ENCODE data around the gene EHBP1L1. TPM values are rescaled to one million over a fixed set of nuclear protein-coding genes. Genes with fewer than 3 reads are reported as not detected.
A peak's percentile ranks its signal among the peaks of the same experiment; 100 is the strongest.

The EHBP1L1 gene
- total and polyA plus RNA-seq, 4 donors: 53.2 to 316 (median 250) TPM

GRCh38 chr11:65577756-65578109, 1.9 kb downstream of the EHBP1L1 start:
- Histone ChIP-seq H3K4me1 (ENCODE audit: control insufficient read depth in 1 of 2, insufficient read depth in 2 of 2, low read length in 2 of 2) (no peaks in the 10 kb centered on the region), H3K27me3 (ENCODE audit: control insufficient read depth in 1 of 2, insufficient read depth in 2 of 2, low read length in 1 of 2) (no peaks in the 10 kb centered on the region), H3K4me3 (ENCODE audit: low read length in 2 of 2) (peak overlapping the region in 1 of 2 donors; percentile 82), H3K36me3 (ENCODE audit: control insufficient read depth in 1 of 2, insufficient read depth in 2 of 2, low read length in 1 of 2) (peaks cover 5 to 8% of the 10 kb centered on the region in 2 donors), H3K9me3 (ENCODE audit: control insufficient read depth, low read length) (no peaks in the 10 kb centered on the region), H3K27ac (ENCODE audit: low read depth in 1 of 2, low read length in 2 of 2) (peak overlapping the region; percentile 14 to 59)
- WGBS, 2 donors: 3 to 9% methylated on average over 8 of the region's 8 CpGs
- intact Hi-C loops (cut with DNase I): loop anchor here in 1 of 2 donors (2.0 to 5.0 kb wide), 3 partner anchors 15 to 155 kb away; partner anchors contain the start of genes MAP3K11, NEAT1 and PCNX3
- ATAC-seq (ENCODE audit: low FRiP score): no peak
- DNase-seq: no peak

DNA sequence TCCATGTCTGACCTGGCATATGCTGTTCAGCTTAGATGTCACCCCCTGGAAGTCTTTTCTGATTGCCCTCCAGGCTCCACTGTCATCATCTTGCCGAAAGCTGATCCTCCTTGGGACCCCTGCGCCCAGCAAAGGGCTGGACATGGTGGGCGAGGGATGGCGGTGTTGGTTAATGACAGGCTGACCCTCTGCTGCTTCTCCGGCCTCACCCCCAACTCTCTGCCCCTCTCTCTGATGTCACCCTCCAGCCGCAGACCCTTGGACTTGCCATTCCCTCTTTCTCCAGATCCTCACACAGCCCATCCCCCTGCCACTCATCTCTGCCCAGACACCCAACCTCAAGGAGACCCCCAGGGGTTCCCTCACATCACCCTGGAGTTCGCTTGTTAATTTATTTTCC, 2.3 kb downstream of the EHBP1L1 start:
- H3K4me3 ChIP-seq (ENCODE audit: low read length in 2 of 2): no peak overlapping the region
- no peaks in the 10 kb centered on the region for H3K9me3 ChIP-seq (ENCODE audit: control insufficient read depth, low read length)
- peak overlapping the region in 1 of 2 donors; percentile 59 for H3K27ac ChIP-seq (ENCODE audit: low read depth in 1 of 2, low read length in 2 of 2)
- H3K4me1 ChIP-seq (ENCODE audit: control insufficient read depth in 1 of 2, insufficient read depth in 2 of 2, low read length in 2 of 2): no peaks in the 10 kb centered on the region
- 80 to 86% methylated on average over 7 of the region's 7 CpGs for WGBS, 2 donors
- DNase-seq (no peak), ATAC-seq (ENCODE audit: low FRiP score) (no peak)
- intact Hi-C loops (cut with DNase I): loop anchor here in 1 of 2 donors (5.0 kb wide), 1 partner anchor 156 kb away; the partner anchor contains the start of gene NEAT1
- peaks cover 5 to 8% of the 10 kb centered on the region in 2 donors for H3K36me3 ChIP-seq (ENCODE audit: control insufficient read depth in 1 of 2, insufficient read depth in 2 of 2, low read length in 1 of 2)
- no peaks in the 10 kb centered on the region for H3K27me3 ChIP-seq (ENCODE audit: control insufficient read depth in 1 of 2, insufficient read depth in 2 of 2, low read length in 1 of 2)

- Histone ChIP-seq H3K9me3 (ENCODE audit: control insufficient read depth, low read length) (no peaks in the 10 kb centered on the region), H3K36me3 (ENCODE audit: control insufficient read depth in 1 of 2, insufficient read depth in 2 of 2, low read length in 1 of 2) (peaks cover 5 to 8% of the 10 kb centered on the region in 2 donors), H3K4me1 (ENCODE audit: control insufficient read depth in 1 of 2, insufficient read depth in 2 of 2, low read length in 2 of 2) (no peaks in the 10 kb centered on the region), H3K27ac (ENCODE audit: low read depth in 1 of 2, low read length in 2 of 2) (no peak overlapping the region), H3K4me3 (ENCODE audit: low read length in 2 of 2) (no peak overlapping the region), H3K27me3 (ENCODE audit: control insufficient read depth in 1 of 2, insufficient read depth in 2 of 2, low read length in 1 of 2) (no peaks in the 10 kb centered on the region)
- WGBS, 2 donors: 65 to 74% methylated on average over 3 of the region's 3 CpGs
- DNase-seq: no peak
- ATAC-seq (ENCODE audit: low FRiP score): no peak
- intact Hi-C loops (cut with DNase I): loop anchor here in 1 of 2 donors (5.0 kb wide), 1 partner anchor 156 kb away; the partner anchor contains the start of gene NEAT1
Observed at GRCh38 chr11:65578667-65579066, 2.8 kb downstream of the EHBP1L1 start.

- intact Hi-C loops (cut with DNase I): loop anchor here in 1 of 2 donors (5.0 kb wide), 1 partner anchor 157 kb away; the partner anchor contains the start of gene NEAT1
- H3K4me3 ChIP-seq (ENCODE audit: low read length in 2 of 2): no peak overlapping the region
- H3K9me3 ChIP-seq (ENCODE audit: control insufficient read depth, low read length): no peaks in the 10 kb centered on the region
- no peaks in the 10 kb centered on the region for H3K27me3 ChIP-seq (ENCODE audit: control insufficient read depth in 1 of 2, insufficient read depth in 2 of 2, low read length in 1 of 2)
- H3K4me1 ChIP-seq (ENCODE audit: control insufficient read depth in 1 of 2, insufficient read depth in 2 of 2, low read length in 2 of 2): no peaks in the 10 kb centered on the region
- ATAC-seq (ENCODE audit: low FRiP score) (no peak), DNase-seq (no peak)
- 81 to 89% methylated on average over 3 to 4 of the region's 4 CpGs for WGBS, 2 donors
- H3K27ac ChIP-seq (ENCODE audit: low read depth in 1 of 2, low read length in 2 of 2): no peak overlapping the region
- H3K36me3 ChIP-seq (ENCODE audit: control insufficient read depth in 1 of 2, insufficient read depth in 2 of 2, low read length in 1 of 2): peaks cover 5 to 10% of the 10 kb centered on the region in 2 donors
Observed at GRCh38 chr11:65579291-65579690, 3.4 kb downstream of the EHBP1L1 start.

DNA sequence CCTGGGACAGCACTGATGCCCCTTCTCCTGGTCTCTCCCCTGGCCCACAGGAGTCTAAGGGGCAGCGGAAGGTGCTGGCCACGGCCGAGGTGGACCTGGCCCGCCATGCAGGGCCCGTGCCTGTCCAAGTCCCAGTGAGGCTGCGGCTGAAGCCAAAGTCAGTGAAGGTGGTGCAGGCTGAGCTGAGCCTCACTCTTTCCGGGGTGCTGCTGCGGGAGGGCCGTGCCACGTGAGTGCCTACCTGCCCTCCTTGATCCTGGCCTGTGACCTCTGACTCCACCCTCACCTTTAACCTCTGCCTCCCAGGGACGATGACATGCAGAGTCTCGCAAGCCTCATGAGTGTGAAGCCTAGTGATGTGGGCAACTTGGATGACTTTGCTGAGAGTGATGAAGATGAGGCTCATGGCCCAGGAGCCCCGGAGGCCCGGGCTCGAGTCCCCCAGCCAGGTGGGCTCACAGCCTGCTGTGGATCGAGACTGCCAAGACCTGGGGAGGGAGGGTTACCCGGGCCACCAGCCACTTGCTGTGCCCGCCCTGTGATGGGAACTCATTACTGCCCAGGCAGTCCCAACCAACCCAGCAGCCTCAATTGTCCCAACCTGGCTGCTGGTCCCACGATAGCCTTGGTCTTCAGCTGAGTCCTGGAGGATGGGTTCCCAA, 4.3 kb downstream of the EHBP1L1 start:
- DNase-seq: no peak
- WGBS, 2 donors: 84 to 85% methylated on average over 18 to 19 of the region's 19 CpGs
- intact Hi-C loops (cut with DNase I): no loop called here
- H3K36me3 ChIP-seq (ENCODE audit: control insufficient read depth in 1 of 2, insufficient read depth in 2 of 2, low read length in 1 of 2): peaks cover 5 to 10% of the 10 kb centered on the region in 2 donors
- no peaks in the 10 kb centered on the region for H3K9me3 ChIP-seq (ENCODE audit: control insufficient read depth, low read length)
- no peaks in the 10 kb centered on the region for H3K4me1 ChIP-seq (ENCODE audit: control insufficient read depth in 1 of 2, insufficient read depth in 2 of 2, low read length in 2 of 2)
- H3K27me3 ChIP-seq (ENCODE audit: control insufficient read depth in 1 of 2, insufficient read depth in 2 of 2, low read length in 1 of 2): no peaks in the 10 kb centered on the region
- H3K4me3 ChIP-seq (ENCODE audit: low read length in 2 of 2): no peak overlapping the region
- H3K27ac ChIP-seq (ENCODE audit: low read depth in 1 of 2, low read length in 2 of 2): no peak overlapping the region
- ATAC-seq (ENCODE audit: low FRiP score): no peak

DNA sequence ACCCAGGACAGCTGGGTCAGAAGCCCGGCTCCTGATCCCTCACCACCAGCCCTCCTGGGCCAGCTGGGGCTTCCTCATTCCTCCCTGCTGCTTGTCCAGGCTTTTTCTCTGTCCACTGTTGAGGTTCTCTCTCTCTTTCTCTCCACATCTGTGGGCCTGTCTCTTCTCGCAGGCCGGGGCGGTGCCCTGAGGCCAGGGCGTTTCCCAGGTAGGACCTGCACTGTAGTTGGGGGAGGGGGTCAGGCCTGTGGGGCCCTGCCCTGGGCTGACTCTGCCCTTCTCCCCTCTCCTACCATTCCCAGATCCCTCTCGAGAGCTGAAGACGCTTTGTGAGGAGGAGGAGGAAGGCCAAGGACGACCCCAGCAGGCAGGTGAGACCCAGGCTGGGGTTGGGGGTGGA, 4.9 kb downstream of the EHBP1L1 start:
- H3K4me3 ChIP-seq (ENCODE audit: low read length in 2 of 2): no peak overlapping the region
- no peak for ATAC-seq (ENCODE audit: low FRiP score)
- H3K27me3 ChIP-seq (ENCODE audit: control insufficient read depth in 1 of 2, insufficient read depth in 2 of 2, low read length in 1 of 2): no peaks in the 10 kb centered on the region
- intact Hi-C loops (cut with DNase I): no loop called here
- no peaks in the 10 kb centered on the region for H3K9me3 ChIP-seq (ENCODE audit: control insufficient read depth, low read length)
- no peak overlapping the region for H3K27ac ChIP-seq (ENCODE audit: low read depth in 1 of 2, low read length in 2 of 2)
- 88% methylated on average over 6 to 8 of the region's 8 CpGs for WGBS, 2 donors
- DNase-seq: no peak
- no peaks in the 10 kb centered on the region for H3K4me1 ChIP-seq (ENCODE audit: control insufficient read depth in 1 of 2, insufficient read depth in 2 of 2, low read length in 2 of 2)
- peaks cover 5 to 10% of the 10 kb centered on the region in 2 donors for H3K36me3 ChIP-seq (ENCODE audit: control insufficient read depth in 1 of 2, insufficient read depth in 2 of 2, low read length in 1 of 2)

DNA sequence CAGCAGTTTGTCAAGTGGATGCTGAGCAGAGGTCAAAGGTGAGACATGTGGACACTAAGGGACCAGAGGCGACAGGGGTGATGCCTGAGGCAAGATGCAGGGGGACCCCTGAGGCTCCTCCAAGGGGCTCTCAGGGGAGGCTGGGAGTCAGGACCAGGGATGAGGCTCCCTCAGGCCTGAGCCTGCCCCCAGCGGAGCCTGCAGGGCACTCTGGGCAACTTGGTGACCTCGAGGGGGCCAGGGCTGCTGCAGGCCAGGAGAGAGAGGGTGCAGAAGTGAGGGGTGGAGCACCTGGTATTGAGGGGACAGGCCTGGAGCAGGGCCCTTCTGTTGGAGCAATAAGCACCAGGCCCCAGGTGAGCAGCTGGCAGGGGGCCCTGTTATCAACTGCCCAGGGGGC, 6.1 kb downstream of the EHBP1L1 start:
- Histone ChIP-seq H3K9me3 (ENCODE audit: control insufficient read depth, low read length) (no peaks in the 10 kb centered on the region), H3K36me3 (ENCODE audit: control insufficient read depth in 1 of 2, insufficient read depth in 2 of 2, low read length in 1 of 2) (peaks cover 5 to 10% of the 10 kb centered on the region in 2 donors)
- intact Hi-C loops (cut with DNase I): no loop called here

GRCh38 chr11:65583589-65583988, 7.7 kb downstream of the EHBP1L1 start:
- peaks cover 5 to 10% of the 10 kb centered on the region in 2 donors for H3K36me3 ChIP-seq (ENCODE audit: control insufficient read depth in 1 of 2, insufficient read depth in 2 of 2, low read length in 1 of 2)
- H3K27me3 ChIP-seq (ENCODE audit: control insufficient read depth in 1 of 2, insufficient read depth in 2 of 2, low read length in 1 of 2): no peaks in the 10 kb centered on the region
- no peak overlapping the region for H3K4me3 ChIP-seq (ENCODE audit: low read length in 2 of 2)
- H3K4me1 ChIP-seq (ENCODE audit: control insufficient read depth in 1 of 2, insufficient read depth in 2 of 2, low read length in 2 of 2): peaks cover 0 to 2% of the 10 kb centered on the region in 2 donors
- no peaks in the 10 kb centered on the region for H3K9me3 ChIP-seq (ENCODE audit: control insufficient read depth, low read length)
- ATAC-seq (ENCODE audit: low FRiP score): no peak
- 87% methylated on average over 10 of the region's 10 CpGs for WGBS, 2 donors
- intact Hi-C loops (cut with DNase I): no loop called here
- peak in 1 of 2 donors; percentile 78 for DNase-seq
- H3K27ac ChIP-seq (ENCODE audit: low read depth in 1 of 2, low read length in 2 of 2): no peak overlapping the region

More for the DNA sequence above, 6.1 kb downstream of the EHBP1L1 start:
- DNase-seq (no peak), ATAC-seq (ENCODE audit: low FRiP score) (no peak)
- no peaks in the 10 kb centered on the region for H3K4me1 ChIP-seq (ENCODE audit: control insufficient read depth in 1 of 2, insufficient read depth in 2 of 2, low read length in 2 of 2)
- H3K27me3 ChIP-seq (ENCODE audit: control insufficient read depth in 1 of 2, insufficient read depth in 2 of 2, low read length in 1 of 2): no peaks in the 10 kb centered on the region
- H3K27ac ChIP-seq (ENCODE audit: low read depth in 1 of 2, low read length in 2 of 2): no peak overlapping the region
- H3K4me3 ChIP-seq (ENCODE audit: low read length in 2 of 2): no peak overlapping the region
- 76 to 84% methylated on average over 3 of the region's 3 CpGs for WGBS, 2 donors

DNA sequence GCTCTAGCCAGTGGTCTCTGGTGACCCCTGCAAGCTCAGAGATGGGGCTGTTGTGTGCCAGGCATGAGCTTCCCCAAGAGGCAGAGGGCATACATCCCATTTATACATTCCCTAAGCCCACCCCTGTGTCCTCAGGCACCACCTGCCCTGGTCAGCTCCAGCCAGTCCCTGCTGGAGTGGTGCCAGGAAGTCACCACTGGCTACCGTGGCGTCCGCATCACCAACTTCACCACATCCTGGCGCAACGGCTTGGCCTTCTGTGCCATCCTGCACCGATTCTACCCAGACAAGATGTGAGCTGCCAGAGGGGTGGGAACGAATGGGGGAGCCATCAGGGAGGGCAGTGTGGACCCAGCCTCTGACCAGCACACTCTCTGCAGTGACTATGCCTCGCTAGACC, 8.3 kb downstream of the EHBP1L1 start:
- Histone ChIP-seq H3K27me3 (ENCODE audit: control insufficient read depth in 1 of 2, insufficient read depth in 2 of 2, low read length in 1 of 2) (no peaks in the 10 kb centered on the region), H3K36me3 (ENCODE audit: control insufficient read depth in 1 of 2, insufficient read depth in 2 of 2, low read length in 1 of 2) (peaks cover 5 to 10% of the 10 kb centered on the region in 2 donors), H3K27ac (ENCODE audit: low read depth in 1 of 2, low read length in 2 of 2) (no peak overlapping the region), H3K4me1 (ENCODE audit: control insufficient read depth in 1 of 2, insufficient read depth in 2 of 2, low read length in 2 of 2) (peaks cover 0 to 2% of the 10 kb centered on the region in 2 donors), H3K9me3 (ENCODE audit: control insufficient read depth, low read length) (no peaks in the 10 kb centered on the region), H3K4me3 (ENCODE audit: low read length in 2 of 2) (no peak overlapping the region)
- no peak for ATAC-seq (ENCODE audit: low FRiP score)
- intact Hi-C loops (cut with DNase I): no loop called here
- DNase-seq: no peak
- WGBS, 2 donors: 76 to 79% methylated on average over 8 of the region's 8 CpGs
